GM20000 (cell line): Measurements from ENCODE around the gene TMPRSS7.
"Not testable (repeated sequence)": the region's sequence is repeated elsewhere in the genome, so short reads cannot be mapped to it uniquely, and the experiment has no call there.

ENCODE experiments used
- DNase-seq: peaks from one replicate; pipeline ENCODE4 v3.0.0; 2012; ENCODE audit warnings: low spot score
- TF ChIP-seq, protein P1 (sequence below): IDR thresholded peaks from 2 replicates; pipeline ENCODE4 v1.5.1; 2012; ENCODE audit warnings: mild to moderate bottlenecking, control low read depth; ENCODE audit errors: extremely low read depth, missing control alignments

The TMPRSS7 gene

DNA sequence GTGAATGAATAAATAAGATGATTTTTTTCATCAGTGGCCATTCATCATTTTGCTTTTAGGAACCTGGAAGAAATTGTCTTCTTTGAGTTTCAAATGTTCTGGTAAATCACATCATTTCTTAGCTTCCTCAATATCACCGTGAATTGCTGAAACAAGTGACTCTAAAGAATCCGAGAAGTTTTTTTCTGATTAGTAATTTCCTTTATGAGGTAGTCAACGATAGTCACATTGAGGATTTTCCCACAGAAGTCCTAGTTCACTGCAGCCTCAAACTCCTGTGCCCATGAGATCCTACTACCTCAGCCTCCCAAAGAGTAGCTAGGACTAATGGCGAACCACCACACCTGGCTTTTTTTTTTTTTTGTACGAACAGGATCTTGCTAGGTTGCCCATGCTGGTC, 3.6 kb upstream of the TMPRSS7 start:
- TF ChIP-seq, protein P1, sequence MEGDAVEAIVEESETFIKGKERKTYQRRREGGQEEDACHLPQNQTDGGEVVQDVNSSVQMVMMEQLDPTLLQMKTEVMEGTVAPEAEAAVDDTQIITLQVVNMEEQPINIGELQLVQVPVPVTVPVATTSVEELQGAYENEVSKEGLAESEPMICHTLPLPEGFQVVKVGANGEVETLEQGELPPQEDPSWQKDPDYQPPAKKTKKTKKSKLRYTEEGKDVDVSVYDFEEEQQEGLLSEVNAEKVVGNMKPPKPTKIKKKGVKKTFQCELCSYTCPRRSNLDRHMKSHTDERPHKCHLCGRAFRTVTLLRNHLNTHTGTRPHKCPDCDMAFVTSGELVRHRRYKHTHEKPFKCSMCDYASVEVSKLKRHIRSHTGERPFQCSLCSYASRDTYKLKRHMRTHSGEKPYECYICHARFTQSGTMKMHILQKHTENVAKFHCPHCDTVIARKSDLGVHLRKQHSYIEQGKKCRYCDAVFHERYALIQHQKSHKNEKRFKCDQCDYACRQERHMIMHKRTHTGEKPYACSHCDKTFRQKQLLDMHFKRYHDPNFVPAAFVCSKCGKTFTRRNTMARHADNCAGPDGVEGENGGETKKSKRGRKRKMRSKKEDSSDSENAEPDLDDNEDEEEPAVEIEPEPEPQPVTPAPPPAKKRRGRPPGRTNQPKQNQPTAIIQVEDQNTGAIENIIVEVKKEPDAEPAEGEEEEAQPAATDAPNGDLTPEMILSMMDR = no peak
- DNase-seq = no peak

DNA sequence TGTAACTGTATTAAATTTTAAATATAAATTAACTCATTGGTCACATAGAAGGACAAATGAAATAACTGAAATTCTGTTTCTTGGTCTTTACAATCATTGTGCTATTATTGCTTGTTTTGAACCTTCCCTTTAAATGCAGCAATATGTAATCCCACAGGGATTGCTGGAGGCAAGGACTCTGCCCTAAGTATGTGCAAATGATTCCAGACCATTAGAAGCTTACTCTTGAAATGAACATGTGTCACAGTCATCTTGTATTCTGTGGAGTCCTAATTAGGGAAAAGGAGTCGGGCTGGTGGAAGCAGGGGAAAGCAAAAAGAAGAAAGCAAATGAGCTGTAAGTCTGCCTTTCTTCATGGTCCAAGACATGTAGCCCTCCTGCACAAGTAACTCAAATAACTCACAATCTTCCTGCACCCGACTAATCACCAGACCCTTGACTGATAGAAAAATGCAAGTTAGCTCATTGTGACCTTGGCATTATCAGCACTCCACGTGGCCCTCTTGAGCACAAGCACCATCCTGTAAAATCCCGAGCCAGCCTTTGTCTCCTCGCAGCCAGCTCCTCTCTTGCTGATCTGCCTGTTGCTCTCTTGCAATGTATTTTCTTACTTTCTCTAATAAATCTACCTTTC, 2.3 kb upstream of the TMPRSS7 start:
- TF ChIP-seq, protein P1 = no peak
- DNase-seq = no peak

DNA sequence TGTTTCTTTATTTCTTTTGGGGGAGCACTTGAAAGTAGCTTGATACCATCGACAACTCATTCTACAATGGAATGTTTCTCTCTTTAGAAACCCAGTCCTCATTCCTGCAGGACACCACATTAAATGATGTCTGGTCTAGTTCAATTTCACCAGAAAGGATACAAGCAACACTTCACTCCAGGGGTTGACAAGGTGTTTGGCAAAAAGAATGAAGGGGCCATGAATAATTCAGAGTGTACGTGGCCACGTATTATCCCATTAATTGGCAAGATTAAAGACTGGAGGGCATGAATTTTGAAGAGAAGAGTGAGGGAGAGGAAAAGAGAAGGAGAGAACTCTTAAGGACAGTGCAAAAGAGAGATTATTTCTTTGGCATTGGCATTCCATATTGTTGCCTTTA, 705 bp downstream of the TMPRSS7 start:
- TF ChIP-seq, protein P1 = no peak
- no peak for DNase-seq

DNA sequence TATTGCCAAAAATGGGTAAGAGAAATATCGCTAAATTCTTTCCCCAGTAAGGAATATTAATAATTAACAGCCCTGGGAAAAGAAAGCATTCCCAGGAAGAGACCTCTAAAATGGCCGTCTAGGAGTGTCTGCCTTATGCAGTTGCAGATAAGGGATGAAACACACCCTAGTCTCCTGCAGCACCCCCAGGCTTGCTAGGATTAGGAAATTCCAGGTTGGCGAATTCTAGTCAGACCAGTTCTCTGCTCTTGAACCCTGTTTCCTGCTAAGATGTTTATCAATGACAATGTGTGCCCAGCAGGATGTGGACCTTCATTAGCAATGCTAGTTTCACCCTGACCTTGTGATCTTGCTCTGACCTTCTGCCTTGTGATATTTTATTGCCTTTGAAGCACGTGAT, 2.7 kb downstream of the TMPRSS7 start:
- DNase-seq = not testable (repeated sequence)

DNA sequence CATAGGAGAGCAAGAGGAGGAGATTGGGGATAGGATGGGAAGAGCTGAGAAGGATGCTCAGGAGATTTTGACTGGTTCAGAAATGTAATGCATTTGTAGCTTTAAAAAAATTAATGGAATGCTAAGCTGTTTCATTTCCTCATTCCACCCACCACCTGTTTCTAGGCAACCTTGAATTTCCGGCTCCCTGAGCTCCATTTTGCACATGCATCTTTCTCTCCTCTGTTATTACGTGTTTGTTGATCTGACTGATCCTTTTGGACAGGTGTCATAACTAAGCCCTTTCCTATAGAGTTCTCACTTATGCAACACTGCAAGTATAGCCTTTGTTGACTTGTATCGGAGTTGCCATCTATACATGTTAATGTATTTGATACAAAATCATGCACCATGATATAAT, 4.3 kb downstream of the TMPRSS7 start:
- DNase-seq = peak; percentile 13
- TF ChIP-seq, protein P1 = no peak

DNA sequence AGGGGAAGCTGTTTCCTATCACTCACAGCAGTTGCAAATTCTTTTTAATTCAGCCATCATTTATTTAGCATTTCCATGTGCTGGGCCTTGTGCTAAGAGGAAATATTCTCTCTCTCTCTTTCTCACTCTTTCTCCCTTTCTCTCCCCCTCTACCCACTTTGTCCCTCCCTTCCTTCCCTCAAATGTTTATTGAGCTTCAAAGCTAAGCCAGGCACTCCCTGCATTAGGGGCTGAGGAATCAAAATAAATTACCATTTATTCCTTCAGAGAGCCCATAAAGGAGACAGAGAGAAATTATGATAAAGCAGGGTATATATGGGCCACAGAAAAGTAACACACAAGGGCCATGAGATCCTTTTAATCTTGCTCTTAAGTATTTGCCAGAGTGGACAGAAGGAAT, 6.8 kb downstream of the TMPRSS7 start:
- TF ChIP-seq, protein P1 = no peak

DNA sequence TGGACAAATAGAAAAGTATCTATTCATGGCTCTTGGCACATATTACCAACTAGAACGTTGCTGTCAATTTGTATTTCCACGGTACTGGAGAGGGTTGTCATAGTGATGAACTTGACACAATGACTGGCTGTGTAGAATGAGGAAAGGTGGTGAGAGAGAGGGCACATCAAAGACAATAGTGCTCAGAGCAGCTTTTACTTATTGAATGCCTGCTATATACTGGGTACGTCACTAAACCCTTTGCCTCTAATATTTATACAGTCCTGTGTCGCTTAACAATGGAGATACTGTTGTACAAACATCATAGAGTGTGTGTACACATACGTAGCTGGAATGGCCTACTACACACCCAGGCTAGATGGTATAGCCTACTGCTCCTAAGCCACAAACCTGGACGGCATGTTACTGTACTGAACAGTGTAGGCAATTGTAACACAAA, 8.3 kb downstream of the TMPRSS7 start:
- TF ChIP-seq, protein P1 = no peak
- DNase-seq = no peak

More for the DNA sequence above, 6.8 kb downstream of the TMPRSS7 start:
- DNase-seq = no peak

DNA sequence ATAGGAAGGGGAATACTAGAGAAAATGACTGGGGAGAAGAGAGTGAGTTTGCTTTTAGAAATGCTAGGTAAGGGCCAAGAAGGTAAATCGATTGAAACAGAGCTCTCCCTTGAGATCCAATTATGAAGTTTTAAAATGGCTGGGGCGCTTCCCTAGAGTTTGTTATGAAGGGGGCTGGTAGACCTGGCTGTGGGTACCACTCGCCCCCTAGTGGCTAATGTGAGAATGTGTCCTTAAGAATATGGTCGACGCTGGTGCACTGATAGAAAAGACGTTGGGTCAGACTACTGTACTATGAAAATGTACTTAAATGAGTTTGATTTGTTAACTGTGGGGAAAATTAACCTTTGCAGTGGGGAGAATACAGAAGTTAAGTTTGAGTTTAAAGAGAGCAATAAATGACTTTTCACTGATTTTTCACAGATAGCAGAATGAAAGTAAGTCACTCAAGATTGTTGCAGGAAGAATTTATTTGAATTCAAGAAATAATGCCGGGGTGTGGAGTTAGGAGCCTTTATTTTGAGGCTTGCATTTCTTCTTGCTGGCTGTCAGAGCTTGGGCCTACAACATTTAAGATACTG, 9.2 kb downstream of the TMPRSS7 start:
- peak; percentile 68 for DNase-seq
- TF ChIP-seq, protein P1 = peak; percentile 67
